Fibroblast of skin of right quadriceps (primary cell): ENCODE results near the gene TXNIP.

Source experiments
- DNase-seq: peaks from one replicate; pipeline ENCODE4 v3.0.0-alpha.2; 2013

The TXNIP gene

DNA sequence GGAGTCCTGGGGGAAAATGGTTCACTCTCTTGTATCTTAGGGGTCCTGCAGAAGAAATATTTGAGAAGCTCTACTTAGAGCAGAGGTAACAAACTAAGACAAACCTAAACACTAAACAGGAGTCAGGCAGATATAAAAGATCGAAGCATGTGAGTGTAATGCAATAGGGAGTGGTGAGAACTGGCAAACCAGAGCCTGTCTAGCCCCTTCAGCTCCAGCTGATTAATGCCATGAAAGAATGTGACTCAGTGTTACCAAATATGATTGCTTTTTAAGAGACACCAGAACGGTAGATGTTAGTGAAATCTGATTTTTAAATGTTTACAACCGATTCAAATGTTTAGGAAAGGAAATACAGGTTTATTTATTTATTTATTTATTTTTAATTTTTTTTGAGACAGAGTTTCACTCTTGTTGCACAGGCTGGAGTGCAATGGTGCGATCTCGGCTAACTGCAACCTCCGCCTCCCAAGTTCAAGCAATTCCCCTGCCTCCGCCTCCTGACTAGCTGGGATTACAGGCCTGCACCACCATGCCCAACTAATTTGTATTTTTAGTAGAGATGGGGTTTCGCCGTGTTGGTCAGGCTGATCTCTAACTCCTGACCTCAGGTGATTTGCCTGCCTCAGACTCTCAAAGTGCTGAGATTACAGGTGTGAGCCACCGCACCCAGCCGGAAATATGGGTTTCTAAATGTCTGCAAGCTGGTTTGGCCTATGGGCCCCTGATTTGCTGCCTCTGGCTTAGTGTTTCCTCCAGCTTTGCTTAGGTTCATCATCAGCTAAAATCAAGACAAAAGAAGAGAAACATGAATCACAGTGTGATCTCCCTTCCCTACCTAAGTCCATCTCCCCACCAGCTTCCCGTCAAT lies 12.2 kb downstream of the TXNIP start:
- DNase-seq, result no peak

DNA sequence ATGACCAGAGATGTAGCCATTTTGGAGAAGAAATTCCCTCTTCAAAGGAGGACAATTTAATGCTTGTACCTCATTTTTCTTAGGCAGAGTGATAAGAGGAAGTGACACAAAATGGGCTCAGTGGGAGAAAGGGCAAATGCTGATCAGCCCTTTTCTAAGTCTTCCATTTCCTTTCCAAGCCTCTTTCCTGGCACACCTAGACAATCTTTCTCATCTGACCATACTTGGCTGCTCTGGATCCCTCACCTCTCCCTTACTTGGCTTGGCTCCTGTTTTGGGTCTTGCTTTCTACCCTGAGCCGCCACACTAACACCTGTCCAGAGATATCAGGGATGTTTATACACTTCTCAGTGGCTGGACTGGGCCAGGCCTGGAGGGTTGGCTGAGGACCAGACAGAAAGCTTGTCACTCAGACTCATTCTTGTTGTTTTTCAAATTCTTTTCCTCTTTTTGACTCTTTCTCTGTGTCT lies 13.1 kb downstream of the TXNIP start:
- DNase-seq, result no peak

DNA sequence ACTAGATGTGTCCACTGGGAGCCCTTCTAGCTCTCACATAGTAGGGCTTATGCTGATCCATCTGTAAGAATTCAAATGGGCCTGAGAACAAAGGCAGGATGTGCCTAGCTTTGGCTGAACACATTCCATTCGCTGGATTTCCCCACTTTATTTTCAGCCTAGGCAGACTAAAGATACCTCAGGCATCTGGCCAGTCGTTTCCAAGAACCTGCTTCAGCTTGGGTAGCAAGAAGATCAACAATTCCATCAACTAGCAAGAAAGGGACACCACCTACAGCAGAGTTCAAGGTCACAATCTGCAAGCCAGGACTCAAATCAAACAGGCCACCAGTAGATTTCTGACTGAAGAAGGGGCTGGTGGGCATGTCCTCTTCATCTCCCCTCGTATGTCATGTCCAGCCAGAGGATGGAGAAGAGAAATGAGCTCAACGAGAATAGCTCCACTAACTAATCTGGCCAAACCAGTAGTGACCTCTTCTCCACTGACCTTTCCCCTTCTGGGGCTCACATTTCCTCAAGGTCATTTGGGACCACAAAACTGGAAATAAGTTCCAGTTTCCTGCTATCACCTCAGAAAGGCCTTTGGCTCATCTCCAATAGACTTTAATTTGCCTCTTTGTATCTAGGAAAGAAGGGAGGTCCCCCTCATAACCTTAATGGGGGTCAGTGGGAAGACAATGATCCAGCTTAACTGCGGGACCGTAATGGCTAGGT lies 14.2 kb downstream of the TXNIP start:
- no peak for DNase-seq

DNA sequence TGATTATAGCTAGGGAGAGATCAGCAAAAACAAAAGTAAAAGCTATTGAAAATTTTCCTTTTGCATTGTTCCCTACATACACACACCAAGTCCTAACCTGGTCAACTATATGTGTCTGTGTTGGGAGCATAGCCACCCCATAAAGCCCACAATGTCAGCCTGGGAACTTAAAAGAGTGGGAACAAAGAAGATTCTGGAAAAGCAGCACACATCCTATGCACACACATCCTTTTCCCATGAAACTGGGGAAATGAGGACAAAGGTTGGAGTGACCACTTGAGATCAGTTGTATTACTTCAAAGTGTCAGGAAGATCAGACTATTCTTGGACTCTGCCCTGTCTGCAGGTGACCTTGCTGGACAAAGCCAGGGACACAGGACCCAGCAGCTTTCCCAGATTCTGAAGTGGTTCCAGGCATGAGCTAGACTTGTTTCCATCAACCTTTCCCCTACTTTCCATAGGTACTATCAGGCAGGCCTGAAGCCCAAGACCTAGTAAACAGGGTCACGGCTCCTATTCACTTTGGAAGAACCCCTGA lies 15.9 kb downstream of the TXNIP start:
- DNase-seq, result no peak

DNA sequence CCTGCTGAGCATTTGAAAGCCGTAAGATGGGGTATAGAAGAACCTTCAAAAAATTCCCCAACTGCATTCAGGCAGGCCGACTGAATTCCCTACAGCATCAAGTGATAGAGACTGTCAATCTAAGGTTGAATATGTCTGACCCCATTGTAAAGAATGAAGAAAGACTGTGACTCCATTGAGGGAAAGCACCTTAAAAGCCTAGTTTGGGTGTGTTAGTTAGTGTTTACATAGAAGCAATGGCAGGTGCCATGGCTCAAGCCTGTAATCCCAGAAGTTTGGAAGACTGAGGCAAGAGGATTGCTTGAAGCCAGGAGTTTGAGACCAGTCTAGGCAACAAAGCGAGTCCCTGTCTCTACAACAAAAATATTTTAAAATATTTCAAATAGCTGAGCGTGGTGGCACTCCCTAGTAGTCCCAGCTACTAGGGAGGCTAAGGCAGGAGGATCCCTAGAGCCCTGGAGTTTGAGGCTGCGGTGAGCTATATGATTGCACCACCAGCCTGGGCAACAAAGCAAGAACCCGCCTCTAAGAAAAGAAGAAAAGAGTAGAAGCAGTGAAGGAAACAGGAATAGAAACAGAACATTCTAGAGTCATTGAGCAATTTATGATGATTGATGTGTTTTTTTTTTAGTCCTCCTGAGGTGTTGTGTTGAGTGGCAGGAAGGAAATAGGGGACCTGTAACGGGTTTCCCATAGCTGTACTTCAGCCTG lies 16.5 kb downstream of the TXNIP start:
- DNase-seq, result peak; percentile 54

DNA sequence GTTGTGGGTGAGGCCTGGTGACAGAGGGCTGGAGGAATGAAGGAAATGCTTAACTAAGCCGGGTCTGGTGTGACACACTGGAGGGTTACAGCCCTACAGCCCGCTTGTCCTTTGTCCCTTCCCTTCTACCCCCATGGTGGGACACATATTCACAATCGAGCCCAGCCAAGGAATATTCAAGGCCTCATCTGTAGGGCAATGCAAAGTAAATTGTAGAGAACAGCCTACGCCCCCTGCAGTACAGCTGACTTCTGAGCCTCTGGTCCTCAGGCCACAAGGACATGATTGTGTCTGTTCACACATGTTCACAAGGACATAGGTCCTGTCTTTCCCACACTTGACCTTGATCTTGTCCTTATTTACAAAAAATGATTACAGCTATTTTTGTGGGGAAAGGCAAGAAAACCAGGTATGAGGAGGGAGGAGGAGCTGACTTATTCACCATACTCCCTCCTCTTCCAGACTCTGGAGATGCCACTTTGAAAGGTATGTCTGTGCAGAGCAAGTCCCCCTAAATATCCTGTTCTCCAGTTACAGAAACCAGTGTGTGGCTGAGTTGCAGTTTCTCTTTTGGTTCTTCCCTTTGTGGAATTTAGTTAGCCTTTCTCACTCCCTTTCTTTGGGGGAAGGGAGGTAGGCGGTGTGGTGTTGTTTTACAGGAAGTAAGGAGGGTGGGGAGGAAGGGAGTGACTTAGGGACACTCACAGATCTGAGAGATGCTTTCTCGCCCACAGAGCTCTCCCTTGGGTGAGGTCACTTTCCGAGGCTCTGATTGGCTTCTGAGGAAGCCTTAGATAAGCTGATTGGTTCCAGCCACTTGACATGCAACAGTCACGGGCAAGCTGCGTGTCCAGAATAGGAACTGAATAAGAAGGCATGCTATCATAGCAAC lies 17.3 kb downstream of the TXNIP start:
- DNase-seq, result peak; percentile 100

DNA sequence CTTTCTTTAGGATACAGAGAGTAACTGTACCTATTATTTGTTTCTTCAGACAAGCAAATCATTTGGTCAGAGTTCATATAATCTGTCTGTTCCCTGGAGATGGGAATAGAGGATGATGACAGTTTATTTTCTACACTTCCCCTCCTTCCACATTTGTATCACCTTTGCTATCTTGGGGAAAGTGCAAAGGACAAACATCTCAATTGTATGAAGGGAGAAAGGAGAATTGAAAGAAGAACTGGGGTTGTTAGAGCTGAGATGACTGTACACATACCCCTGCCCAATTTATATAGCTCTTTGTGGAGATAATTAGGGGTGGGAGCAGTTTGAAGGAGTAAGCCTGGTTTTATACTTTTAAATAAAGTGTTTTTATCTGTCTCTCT lies 17.9 kb downstream of the TXNIP start:
- no peak for DNase-seq

DNA sequence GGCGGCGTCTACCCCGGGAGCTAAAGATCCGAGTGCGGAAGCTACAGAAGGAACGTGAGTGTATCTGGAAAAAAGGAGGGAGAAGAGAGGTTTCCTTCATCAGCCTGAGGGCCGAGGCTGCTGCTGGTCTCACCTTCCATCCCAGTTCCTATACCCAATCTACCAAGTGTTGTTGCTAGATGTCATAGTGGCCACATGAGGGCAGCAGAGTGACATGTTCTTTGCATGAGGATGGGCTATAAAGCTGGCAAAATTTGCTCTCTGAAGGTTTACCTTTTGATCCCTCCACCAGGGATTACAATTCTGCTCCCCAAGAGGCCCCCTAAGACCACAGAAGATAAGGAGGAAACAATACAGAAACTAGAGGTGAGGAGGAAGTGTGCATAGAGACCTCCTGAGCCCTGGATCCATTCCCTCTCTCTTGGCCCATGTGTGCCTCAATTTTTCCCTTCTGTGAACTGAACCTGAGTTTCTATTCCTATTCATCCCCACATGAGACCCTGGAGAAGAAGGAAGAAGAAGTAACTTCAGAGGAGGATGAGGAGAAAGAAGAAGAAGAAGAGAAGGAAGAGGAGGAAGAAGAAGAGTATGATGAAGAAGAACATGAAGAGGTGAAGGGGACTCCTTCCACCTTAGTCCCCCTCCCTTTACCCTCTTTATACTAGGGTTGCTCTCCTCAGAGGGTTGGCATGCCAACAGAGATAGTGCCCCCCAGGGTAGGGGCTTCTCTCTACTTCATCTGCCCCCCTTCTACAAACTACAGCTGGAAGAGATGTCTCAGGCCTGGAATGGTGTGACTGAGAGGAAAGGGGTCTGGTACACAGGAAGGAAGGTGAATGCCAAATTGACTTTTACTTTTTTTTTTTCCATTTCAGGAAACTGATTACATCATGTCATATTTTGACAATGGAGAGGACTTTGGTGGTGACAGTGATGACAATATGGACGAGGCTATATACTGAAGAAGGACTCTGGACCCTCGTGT lies 18.6 kb downstream of the TXNIP start:
- DNase-seq, result peak; percentile 82

DNA sequence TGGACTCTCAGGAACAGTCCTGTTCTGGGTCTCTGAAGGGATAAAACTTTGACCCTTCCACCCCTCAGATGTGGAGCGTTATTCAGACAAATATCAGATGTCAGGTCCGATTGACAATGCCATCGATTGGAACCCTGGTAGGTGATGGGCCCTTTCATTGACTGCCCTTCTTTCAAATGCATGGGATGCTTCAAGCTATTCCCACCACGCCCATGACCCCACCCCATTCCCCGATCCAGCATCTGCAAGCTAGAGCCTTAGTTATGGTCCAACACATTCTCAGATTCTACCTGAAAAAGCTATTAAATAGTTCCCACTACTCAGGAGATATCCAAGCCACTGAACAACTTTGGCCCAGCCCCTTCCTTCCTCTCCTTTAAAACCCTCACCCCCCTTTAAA lies 19.4 kb downstream of the TXNIP start:
- DNase-seq, result no peak

DNA sequence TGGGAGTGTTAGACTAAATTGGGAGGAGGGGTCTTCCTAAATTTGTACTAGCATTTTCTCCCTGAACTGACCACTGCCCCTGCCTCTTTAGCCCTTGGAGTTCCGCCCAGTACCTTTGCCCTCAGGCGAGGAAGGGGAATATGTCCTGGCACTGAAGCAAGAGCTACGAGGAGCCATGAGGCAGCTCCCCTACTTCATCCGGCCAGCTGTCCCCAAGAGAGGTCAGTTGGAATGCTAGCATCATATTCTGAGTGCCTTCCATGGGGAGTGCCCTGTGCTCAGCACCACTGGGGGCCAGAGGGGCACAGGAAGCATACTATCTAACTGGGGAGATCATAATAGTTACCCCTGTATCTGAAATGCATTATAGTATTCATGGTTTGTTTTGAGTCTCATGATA lies 21.2 kb downstream of the TXNIP start:
- no peak for DNase-seq

DNA sequence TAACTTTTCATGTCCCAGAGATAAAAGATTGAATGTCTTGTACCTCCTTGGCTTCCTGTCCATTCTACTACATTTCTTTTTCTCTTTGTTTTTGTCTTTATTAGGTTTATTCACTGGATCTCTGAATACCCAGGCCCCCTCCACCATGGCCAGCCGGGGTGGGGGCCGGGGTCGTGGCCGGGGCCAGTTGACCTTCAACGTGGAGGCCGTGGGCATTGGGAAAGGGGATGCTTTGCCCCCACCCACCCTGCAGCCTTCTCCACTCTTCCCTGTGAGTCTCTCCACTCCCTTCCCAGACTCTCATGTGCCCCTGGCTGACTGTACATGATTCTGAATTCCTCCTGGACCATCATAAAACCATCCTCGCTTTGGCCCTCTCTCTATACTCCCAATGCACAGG lies 21.7 kb downstream of the TXNIP start:
- no peak for DNase-seq

DNA sequence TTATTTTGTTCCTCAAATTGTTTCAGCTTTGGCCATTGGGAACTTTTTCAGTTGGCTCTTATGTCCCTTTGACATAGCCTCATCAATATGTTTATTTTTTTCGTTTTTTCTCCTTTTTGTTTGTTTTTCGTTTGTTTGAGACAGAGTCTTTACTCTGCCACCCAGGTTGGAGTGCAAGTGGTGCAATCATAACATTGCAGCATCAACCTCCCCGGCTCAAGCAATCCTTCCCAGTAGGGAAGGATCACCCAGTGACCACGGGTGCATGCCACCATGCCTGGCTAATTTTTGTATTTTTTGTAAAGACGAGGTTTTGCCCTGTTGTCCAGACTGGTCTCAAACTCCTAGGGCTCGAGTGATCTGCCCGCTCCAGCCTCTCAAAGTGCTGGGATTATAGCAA lies 23.8 kb downstream of the TXNIP start:
- no peak for DNase-seq

DNA sequence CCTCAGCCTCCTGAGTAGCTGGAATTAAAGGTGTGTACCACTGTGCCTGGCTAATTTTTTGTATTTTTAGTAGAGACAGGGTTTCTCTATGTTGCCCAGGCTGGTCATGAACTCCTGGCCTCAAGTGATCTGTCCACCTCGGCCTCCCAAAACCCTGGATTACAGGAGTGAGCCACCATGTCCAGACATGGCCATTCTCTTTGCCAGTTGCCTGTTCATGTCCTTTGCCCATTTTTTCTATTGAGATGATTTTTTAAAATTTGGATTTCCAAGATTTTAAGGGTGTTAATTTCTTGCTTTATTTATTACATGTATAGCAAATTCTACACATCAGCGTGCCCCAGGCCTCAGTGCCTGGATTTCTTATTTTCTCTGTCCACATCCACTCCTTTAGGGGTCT lies 29.1 kb downstream of the TXNIP start:
- no peak for DNase-seq

DNA sequence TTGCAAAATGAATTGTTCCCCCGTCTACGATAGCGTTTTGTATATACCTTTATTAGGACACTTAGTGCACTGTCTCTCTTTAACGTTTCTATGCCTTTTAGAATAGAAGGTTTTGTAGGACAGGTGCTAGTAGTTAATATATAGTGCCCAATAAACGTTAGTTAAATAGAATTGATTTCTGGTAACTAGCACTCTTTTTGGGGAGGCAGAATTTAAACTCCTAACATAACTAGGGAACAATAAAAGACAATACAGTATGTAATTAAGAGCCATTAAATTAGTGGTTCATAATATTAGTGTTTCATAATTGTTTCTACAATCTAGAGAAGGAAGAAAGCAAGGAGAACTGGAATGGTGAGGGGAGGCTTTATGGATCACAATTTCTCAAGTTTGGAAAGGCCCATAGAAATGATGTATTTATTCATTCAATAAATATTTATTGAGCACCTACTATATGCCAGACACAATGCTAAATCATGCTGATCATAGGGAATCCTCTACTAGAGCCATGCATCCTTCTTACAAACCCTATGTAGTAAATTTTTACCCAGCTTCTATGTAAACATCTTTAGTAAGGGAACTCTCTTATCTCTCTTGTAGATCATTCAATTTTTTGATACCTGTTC lies 31.1 kb downstream of the TXNIP start:
- no peak for DNase-seq

DNA sequence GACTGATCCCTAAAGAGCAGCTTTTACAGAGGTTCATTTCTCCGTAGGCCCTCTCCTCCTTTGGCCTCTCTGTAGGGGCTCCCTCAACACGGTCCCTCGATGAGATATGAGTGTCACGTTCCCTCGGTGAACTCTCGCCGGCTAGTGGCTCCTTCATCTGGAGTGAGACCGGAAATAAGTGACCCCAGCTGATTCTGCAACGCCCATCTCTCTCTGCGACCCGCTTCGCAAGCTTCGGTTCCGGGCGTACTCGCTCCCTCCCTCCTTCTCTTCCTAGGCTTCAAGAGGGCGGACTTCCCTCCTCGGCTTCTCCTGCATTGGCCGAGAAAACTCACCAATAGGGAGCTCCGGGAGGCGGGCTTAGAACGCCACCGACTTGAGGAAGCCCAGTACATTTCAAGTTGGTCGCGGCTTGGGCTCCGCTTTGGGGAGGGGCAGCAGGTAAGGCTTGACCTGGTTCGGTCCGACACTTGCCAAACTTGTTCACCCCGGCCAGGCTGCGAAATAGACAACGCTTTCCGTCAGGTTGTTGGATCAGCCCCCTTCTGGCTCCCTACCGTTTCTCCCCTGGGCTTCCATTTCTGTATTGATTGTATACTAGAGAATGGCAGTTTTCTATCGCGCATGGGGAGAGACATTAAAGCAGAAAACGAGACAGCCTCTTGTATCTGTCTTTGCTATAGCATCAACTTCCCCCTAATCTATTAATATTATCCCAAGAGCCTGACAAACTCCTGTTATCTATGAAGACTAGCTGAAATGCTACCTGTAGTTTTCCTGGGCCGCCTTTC lies 31.9 kb downstream of the TXNIP start, which contains the start of the genes ANKRD34A and POLR3GL:
TSS of gene ANKRD34A (minus strand) at position 248 of the 791 bp plus-strand sequence. CDS start 2,816 bp downstream, outside the sequence.
TSS of gene POLR3GL (plus strand) at position 363 of the 791 bp plus-strand sequence. CDS start 10,176 bp downstream, outside the sequence.
- DNase-seq, result peak; percentile 89

DNA sequence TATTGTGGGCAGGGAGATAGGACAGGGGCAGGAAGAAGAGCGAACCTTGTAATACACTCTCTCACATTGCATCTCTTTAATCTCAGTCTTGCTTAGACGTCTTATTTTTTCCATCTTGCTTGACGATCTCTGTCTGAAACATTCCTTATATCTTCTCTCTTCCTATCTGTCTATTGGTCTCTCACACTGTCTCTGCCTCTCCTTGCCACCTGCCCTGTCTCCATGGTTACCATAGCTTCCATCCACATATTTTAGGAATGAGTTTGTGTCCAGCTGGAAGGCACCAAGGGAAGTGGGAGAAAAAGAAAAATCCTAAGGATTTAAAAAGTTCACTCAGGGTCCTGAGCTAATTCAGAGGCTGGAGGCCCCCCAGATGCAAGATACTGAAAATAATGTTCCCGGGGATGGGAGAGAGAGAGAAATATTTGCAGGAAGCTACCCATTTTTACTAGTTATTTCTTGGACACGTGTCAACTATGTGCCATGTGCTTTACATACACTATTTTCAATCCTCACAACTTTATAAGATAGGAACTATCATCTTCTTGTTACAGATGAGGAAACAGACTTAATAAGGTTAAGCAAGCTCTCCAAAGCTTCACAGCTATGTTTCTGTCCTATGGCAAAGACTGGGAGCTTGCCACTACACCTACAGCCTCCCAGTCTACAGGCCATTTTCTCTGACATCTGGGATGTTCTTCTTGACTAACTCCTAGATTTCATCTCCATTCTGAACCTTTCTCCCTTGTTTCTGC lies 32.9 kb downstream of the TXNIP start:
- DNase-seq, result peak; percentile 81

DNA sequence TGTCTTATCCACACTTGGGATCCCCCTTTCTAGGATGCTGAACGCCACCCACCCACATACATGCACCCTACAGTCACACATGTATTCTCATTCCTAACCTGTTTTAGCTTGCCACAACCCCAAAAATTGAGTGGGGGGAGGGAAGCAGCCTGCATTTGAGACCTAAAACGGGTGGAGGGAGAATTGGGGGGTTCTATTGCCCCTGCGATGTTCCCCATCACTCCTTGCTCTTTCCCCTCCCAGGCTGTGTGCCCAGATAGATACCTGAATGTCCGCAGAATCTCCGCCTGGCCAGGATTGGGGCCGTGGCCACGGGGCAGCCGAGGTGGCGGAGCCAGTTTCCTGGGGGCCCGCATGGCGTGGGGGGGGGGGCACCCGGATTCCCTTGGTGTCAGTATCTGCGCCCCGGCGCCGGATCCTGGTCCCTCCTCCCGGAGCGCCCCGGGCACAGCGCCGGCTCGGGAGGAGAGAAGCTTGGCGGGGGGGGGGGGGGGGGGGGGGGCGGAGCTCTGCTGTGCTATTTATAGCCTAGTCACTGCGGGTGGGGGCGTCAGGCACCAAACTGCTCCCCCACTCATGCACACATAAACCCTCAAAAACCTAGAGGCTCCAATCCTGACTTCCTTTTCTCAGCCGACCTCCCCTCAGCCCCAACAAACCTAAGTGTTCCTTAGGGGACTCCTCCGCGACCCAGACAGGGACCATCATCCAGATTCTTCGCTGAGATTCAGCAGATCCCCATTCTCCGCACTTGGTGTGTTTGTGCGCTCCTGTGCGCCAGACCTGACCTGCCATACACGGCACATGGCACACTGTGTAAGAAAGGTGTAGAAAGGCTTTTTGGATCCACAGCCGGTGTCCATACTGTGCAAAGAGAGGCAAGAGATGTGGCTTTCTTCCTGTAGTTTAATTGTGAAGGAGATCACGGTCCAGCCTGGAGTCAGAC lies 33.9 kb downstream of the TXNIP start:
- DNase-seq, result peak; percentile 28
